Activated CD4-positive, alpha-beta memory T cell treated with anti-CD3 and anti-CD28 coated beads, Interleukin-2, amount 10 ng/mL, durations not matched to agents 7 days and 5 days (primary cell): Measurements from ENCODE around the gene TBCD. TPM values are rescaled to one million over a fixed set of nuclear protein-coding genes. Genes with fewer than 3 reads are reported as not detected.
A peak's percentile ranks its signal among the peaks of the same experiment; 100 is the strongest.
"Not testable (repeated sequence)": the region's sequence is repeated elsewhere in the genome, so short reads cannot be mapped to it uniquely, and the experiment has no call there.

ENCODE experiments used
- CTCF ChIA-PET: fragments of 350-600 bp; sonication (Branson Sonifier 250); formaldehyde crosslinking; loops from one replicate; lab custom pipeline; 2021; ENCODE audit warnings: antibody characterized with exemption, inconsistent platforms; lab: Charles Lee
- POLR2A ChIA-PET: fragments of 350-600 bp; sonication (Branson Sonifier 250); formaldehyde crosslinking; loops from one replicate; lab custom pipeline; 2021; ENCODE audit warnings: antibody characterized with exemption; lab: Charles Lee
- DNase-seq: peaks from one replicate; pipeline ENCODE4 v3.0.0-alpha.2; 2020
- H3K27ac Mint-ChIP-seq: one replicate; pipeline ENCODE4 v1.8.0; 2021; ENCODE audit warnings: mild to moderate bottlenecking, mixed read lengths
- H3K27me3 Mint-ChIP-seq: one replicate; pipeline ENCODE4 v1.8.0; 2021; ENCODE audit warnings: mixed read lengths
- H3K36me3 Mint-ChIP-seq: one replicate; pipeline ENCODE4 v1.8.0; 2021; ENCODE audit warnings: low read depth, mixed read lengths
- H3K4me1 Mint-ChIP-seq: one replicate; pipeline ENCODE4 v1.8.0; 2021; ENCODE audit warnings: mixed read lengths
- H3K4me3 Mint-ChIP-seq: one replicate; pipeline ENCODE4 v1.8.0; 2021; ENCODE audit warnings: mild to moderate bottlenecking, mixed read lengths
- H3K9me3 Mint-ChIP-seq: one replicate; pipeline ENCODE4 v1.8.0; 2021; ENCODE audit warnings: mixed read lengths
- total RNA-seq, 2 experiments: library from RNA; stranded (reverse); gene quantifications; one replicate each; pipeline ENCODE4 v1.2.3, GENCODE V29; 2021

The TBCD gene
- total RNA-seq, 2 experiments from 2014 or later: 133 to 135 TPM

- H3K4me1 Mint-ChIP-seq, H3K27me3 Mint-ChIP-seq, CTCF ChIA-PET, DNase-seq, H3K27ac Mint-ChIP-seq, H3K9me3 Mint-ChIP-seq, H3K4me3 Mint-ChIP-seq, POLR2A ChIA-PET, H3K36me3 Mint-ChIP-seq: not testable (repeated sequence)
Measured at GRCh38 chr17:82968033-82968841, 216.4 kb downstream of the TBCD start.

DNA sequence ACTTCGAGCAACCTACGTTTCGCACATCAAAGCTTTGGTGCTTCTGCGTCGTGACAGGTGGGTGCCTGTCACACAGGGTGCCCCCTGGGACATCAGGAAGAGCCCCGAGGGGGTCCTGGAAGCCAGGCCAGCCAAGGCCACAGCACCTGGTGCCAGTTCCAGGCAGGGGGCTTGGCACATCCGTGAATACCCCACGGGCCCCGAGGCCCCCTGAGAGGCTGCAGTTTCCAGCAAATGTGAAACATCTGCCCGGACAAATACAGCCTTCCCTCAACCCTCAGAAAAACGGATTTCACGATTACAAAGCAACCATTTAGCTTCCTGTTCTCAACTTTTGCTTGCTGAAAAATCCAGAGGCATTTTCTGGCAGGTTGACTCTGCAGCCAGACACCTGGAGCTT, 218.2 kb downstream of the TBCD start:
- no peak overlapping the region for H3K27ac Mint-ChIP-seq
- no peaks in the 10 kb centered on the region for H3K27me3 Mint-ChIP-seq
- no peaks in the 10 kb centered on the region for H3K4me1 Mint-ChIP-seq
- no peak for DNase-seq
- no peak overlapping the region for H3K4me3 Mint-ChIP-seq
- ChIA-PET POLR2A (no interaction called here), CTCF (interaction anchor here (1.0 to 1.2 kb wide), 2 partner anchors 10 to 202 kb away, joined by 3 read pairs; no protein-coding TSS in a partner anchor)
- H3K9me3 Mint-ChIP-seq: no peaks in the 10 kb centered on the region
- H3K36me3 Mint-ChIP-seq: no peaks in the 10 kb centered on the region

DNA sequence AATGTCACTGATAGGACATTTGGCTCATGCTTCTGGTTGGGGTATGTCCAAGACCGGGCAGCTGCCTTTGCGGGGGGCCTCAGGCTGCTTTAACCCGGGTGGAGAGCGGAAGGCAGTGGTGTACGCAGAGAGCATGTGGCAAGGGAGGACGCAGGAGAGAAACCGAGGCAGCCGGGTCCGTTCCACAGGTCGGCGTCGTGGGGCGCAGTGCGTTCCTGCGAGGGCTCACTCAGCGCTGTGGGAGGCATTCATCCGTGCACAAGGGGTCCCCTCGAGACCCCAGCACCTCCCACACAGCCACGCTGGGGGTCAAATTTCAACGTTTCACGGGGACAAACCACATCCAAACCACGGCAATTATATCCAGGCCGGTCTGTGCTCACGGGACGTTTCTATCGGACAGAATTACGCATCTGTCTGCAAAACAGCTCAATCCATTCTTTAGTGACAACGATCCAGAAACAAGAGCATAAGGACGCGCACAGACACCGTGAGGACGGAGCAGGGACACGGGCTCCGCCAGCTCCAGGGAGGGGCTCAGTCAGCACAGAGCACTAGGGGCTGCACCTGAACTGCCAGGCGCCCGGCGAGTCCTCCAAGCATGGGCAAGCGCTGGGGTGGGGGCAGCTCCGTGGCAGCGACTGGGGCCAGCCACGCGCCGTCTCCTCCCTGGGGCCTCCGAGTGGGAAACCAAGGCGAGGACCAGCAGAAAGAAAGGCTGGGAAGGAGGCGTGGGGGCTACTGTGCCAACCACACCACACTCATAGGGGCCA, 219.1 kb downstream of the TBCD start:
- H3K4me3 Mint-ChIP-seq: no peak overlapping the region
- H3K9me3 Mint-ChIP-seq: no peaks in the 10 kb centered on the region
- H3K4me1 Mint-ChIP-seq: no peaks in the 10 kb centered on the region
- CTCF ChIA-PET: interaction anchor here (1.0 kb wide), 1 partner anchor 203 kb away, joined by 3 read pairs; no protein-coding TSS in a partner anchor
- DNase-seq: no peak
- POLR2A ChIA-PET: no interaction called here
- H3K27me3 Mint-ChIP-seq: no peaks in the 10 kb centered on the region
- H3K27ac Mint-ChIP-seq: no peak overlapping the region
- no peaks in the 10 kb centered on the region for H3K36me3 Mint-ChIP-seq

- POLR2A ChIA-PET: no interaction called here
Measured at GRCh38 chr17:82972836-82973372, 221.0 kb downstream of the TBCD start.

DNA sequence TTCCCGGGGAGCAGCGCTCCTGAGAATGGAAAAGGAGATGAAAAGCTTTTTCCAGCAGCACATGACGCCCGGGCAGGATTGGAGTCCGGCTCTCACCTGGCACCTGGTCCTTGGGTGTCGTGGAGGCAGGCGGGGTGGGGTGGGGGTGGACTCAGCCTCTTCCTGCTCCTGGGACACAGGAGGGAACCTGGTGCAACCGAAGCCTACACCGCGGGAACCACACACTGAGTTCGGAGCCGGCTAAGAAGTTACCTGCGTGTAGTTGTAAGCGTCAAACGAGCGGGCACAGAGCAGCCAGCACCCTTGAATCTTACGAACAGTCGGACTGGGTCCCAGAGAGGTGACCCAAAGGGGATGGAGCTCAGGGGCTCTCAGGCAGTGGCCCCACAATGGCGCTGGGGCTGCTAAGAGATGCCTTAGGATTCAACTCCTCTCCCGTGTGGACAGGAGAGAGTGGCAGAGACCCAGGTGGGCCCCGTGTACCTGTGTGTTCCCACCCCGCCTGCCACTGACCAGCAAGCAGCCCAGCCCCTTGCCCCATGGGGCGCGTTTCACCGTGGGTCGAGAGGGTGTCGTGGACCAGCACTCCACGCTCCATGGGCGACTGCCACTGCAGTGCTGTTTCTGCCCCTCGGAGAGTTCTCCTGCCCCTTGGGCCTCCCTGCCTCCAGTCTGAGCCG, 221.7 kb downstream of the TBCD start:
- H3K4me3 Mint-ChIP-seq: no peak overlapping the region
- no peaks in the 10 kb centered on the region for H3K27me3 Mint-ChIP-seq
- no peak overlapping the region for H3K27ac Mint-ChIP-seq

More at GRCh38 chr17:82972836-82973372, 221.0 kb downstream of the TBCD start:
- Mint-ChIP-seq H3K36me3 (no peaks in the 10 kb centered on the region), H3K4me3 (no peak overlapping the region), H3K27ac (no peak overlapping the region), H3K27me3 (no peaks in the 10 kb centered on the region), H3K9me3 (no peaks in the 10 kb centered on the region), H3K4me1 (peaks cover 3% of the 10 kb centered on the region)
- CTCF ChIA-PET: no interaction called here
- DNase-seq: no peak

GRCh38 chr17:82974136-82974952, 222.5 kb downstream of the TBCD start:
- H3K27me3 Mint-ChIP-seq: no peaks in the 10 kb centered on the region
- no peaks in the 10 kb centered on the region for H3K9me3 Mint-ChIP-seq
- peaks cover 18% of the 10 kb centered on the region for H3K4me1 Mint-ChIP-seq
- ChIA-PET POLR2A (no interaction called here), CTCF (no interaction called here)
- H3K4me3 Mint-ChIP-seq: no peak overlapping the region
- no peak overlapping the region for H3K27ac Mint-ChIP-seq
- H3K36me3 Mint-ChIP-seq: no peaks in the 10 kb centered on the region
- no peak for DNase-seq

More for the DNA sequence above, 221.7 kb downstream of the TBCD start:
- ChIA-PET CTCF (no interaction called here), POLR2A (no interaction called here)
- DNase-seq: no peak
- no peaks in the 10 kb centered on the region for H3K36me3 Mint-ChIP-seq
- peaks cover 10% of the 10 kb centered on the region for H3K4me1 Mint-ChIP-seq
- H3K9me3 Mint-ChIP-seq: no peaks in the 10 kb centered on the region

GRCh38 chr17:82976982-82977488, 225.2 kb downstream of the TBCD start:
- H3K27ac Mint-ChIP-seq: no peak overlapping the region
- peaks cover 4% of the 10 kb centered on the region for H3K36me3 Mint-ChIP-seq
- no peaks in the 10 kb centered on the region for H3K9me3 Mint-ChIP-seq
- POLR2A ChIA-PET: no interaction called here
- H3K4me1 Mint-ChIP-seq: peaks cover 23% of the 10 kb centered on the region
- H3K27me3 Mint-ChIP-seq: peaks cover 4% of the 10 kb centered on the region
- H3K4me3 Mint-ChIP-seq: no peak overlapping the region
- CTCF ChIA-PET: no interaction called here
- DNase-seq: no peak

- CTCF ChIA-PET: no interaction called here
- Mint-ChIP-seq H3K36me3 (peaks cover 4% of the 10 kb centered on the region), H3K9me3 (no peaks in the 10 kb centered on the region), H3K4me3 (no peak overlapping the region), H3K4me1 (peaks cover 23% of the 10 kb centered on the region), H3K27me3 (peaks cover 4% of the 10 kb centered on the region), H3K27ac (no peak overlapping the region)
- no peak for DNase-seq
- POLR2A ChIA-PET: no interaction called here
Measured at GRCh38 chr17:82977606-82978005, 225.7 kb downstream of the TBCD start.

DNA sequence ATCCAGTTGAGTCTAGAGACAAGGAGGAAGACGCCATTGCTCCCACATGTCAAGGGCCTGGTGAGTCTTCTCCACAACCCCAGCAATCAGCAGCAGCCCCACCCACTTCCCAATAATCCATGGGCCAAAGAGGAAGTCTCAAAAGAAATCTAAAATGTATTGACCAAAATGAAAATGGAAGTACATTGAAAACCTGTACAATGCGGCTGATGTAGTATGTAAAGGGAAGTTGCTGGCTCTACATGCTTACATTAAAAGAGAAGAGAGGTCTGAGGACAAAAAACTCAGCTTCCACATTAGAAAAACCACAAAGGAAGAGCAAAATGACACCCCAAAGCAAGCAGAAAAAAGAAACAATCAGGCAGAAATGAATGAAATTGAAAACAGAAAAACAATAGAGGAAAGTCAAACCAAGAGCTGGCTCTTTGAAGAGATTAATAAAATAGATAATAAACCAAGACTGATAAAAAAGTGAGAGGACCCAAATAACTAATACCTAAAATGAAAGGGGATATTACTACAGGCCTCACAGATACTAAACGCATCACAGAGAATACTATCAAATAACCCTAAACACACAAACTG, 227.0 kb downstream of the TBCD start:
- Mint-ChIP-seq H3K4me3 (peak overlapping the region; percentile 34), H3K27me3 (peaks cover 4% of the 10 kb centered on the region), H3K9me3 (no peaks in the 10 kb centered on the region), H3K36me3 (peaks cover 8% of the 10 kb centered on the region), H3K27ac (peak overlapping the region; percentile 62), H3K4me1 (peaks cover 23% of the 10 kb centered on the region)
- ChIA-PET CTCF (no interaction called here), POLR2A (interaction anchor here (0.7 to 1.0 kb wide), 3 partner anchors 32 to 75 kb away, joined by 3 read pairs; no protein-coding TSS in a partner anchor)
- DNase-seq: no peak

- peaks cover 8% of the 10 kb centered on the region for H3K36me3 Mint-ChIP-seq
- H3K9me3 Mint-ChIP-seq: no peaks in the 10 kb centered on the region
- CTCF ChIA-PET: interaction anchor here (0.6 kb wide), 1 partner anchor 10 kb away, joined by 3 read pairs; no protein-coding TSS in a partner anchor
- no peak overlapping the region for H3K27ac Mint-ChIP-seq
- H3K4me3 Mint-ChIP-seq: no peak overlapping the region
- no peak for DNase-seq
- H3K4me1 Mint-ChIP-seq: peaks cover 23% of the 10 kb centered on the region
- peaks cover 4% of the 10 kb centered on the region for H3K27me3 Mint-ChIP-seq
- POLR2A ChIA-PET: interaction anchor here (1.0 kb wide), 1 partner anchor 31 kb away, joined by 3 read pairs; no protein-coding TSS in a partner anchor
Measured at GRCh38 chr17:82979718-82980117, 227.9 kb downstream of the TBCD start.

DNA sequence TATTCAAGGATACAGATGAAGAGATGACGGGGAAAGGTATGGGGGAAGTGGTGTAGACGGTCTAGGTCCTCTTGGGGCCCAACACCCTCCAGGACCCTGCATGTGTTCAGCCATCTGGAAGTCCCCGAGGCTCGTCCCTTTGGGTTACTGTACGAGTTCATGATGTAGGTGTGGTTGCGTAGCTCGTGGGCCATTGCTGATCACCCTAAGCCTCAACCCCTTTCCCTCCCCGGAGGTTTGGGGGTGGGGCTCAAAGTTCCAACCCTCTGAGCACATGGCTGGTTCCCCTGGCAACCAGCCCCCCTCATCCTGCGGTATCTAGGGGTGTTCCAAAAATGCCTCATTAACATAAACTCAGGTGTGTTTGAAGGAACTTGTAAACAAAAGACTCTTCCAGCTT, 228.8 kb downstream of the TBCD start:
- ChIA-PET POLR2A (no interaction called here), CTCF (no interaction called here)
- H3K4me3 Mint-ChIP-seq: no peak overlapping the region
- no peaks in the 10 kb centered on the region for H3K9me3 Mint-ChIP-seq
- H3K36me3 Mint-ChIP-seq: peaks cover 8% of the 10 kb centered on the region
- peaks cover 29% of the 10 kb centered on the region for H3K4me1 Mint-ChIP-seq
- no peak overlapping the region for H3K27ac Mint-ChIP-seq
- H3K27me3 Mint-ChIP-seq: peaks cover 4% of the 10 kb centered on the region
- no peak for DNase-seq
